ENCODE data around the gene RFESD.
"Not testable (repeated sequence)": the region's sequence is repeated elsewhere in the genome, so short reads cannot be mapped to it uniquely, and the experiment has no call there.

Gene RFESD

DNA sequence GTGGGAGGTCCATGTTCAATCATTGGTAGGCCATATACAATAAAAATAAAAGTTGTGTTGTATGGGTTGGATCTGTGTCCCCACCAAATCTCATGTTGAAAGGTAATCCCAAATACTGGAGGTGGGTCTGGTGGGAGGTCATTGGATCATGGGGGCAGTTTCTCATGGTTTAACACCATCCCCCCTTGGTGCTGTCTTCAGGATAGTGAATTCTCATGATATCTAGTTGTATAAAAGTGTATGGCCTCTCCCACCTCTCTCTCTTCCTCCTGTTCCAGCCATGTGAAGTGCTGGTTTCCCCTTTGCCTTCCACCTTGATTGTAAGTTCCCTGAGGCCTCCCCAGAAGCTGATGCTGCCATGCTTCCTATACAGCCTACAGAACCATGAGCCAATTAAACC, 21.1 kb downstream of the RFESD start:
- no peak for DNase-seq

DNA sequence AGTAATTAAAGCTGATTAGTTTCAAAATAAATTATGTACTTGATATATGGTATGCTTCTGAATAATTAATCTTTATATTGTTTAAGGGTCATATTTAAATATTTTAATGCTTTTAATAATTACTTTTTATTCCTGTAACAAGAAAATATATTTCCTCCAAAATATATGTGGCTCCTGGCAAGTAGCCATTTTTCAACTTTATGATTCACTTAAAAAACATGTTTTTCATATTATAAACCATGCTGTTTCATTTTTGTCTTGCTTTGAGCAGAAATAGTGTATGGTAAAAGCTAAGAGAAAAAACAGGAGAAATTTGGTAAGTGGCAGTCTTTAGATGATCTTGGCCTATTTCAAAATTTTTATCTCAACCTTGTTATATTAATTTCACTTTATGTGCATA, 21.6 kb downstream of the RFESD start:
- DNase-seq, result no peak

DNA sequence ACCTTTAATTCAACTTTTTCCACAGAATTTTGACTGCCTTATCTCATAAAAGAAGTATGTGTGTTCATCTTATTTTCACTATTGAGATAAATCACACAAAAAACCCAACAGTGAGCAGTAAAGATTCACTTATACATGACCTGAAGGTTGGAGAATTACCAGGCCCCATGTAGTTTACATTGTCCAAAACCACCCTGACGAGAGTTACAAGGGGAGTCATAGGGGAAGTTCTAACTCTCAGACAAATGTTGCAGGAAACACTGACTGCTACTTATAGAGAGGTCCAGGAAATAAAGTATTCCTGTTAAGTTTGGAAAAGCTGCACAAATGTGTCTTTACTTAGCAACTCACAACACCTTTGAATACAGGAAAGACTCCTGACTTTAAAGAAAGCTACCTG, 22.2 kb downstream of the RFESD start:
- no peak for DNase-seq

DNA sequence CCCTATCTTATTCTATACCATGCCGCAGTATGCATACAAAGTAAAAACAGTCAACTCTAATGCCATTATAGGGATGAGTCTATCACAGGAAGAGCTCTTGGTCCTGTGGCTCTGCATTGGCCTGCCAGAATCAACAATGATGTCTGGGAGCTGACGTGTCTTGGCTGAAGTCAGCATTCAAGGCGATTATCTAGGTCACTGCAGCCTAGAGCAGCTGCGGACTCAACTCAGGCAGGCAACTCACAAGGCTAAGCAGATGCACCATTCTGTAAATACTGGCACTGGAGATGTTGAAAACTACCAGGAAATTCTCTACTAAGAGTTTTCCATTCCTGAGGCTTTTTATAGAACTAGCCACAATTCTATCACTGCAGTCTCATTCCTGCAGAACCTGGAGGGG, 23.0 kb downstream of the RFESD start:
- peak; percentile 87 for DNase-seq

- DNase-seq, result no peak
Observed at GRCh38 chr5:95669985-95670384, 23.4 kb downstream of the RFESD start.

GRCh38 chr5:95670568-95670967, 24.0 kb downstream of the RFESD start:
- DNase-seq, result no peak

DNA sequence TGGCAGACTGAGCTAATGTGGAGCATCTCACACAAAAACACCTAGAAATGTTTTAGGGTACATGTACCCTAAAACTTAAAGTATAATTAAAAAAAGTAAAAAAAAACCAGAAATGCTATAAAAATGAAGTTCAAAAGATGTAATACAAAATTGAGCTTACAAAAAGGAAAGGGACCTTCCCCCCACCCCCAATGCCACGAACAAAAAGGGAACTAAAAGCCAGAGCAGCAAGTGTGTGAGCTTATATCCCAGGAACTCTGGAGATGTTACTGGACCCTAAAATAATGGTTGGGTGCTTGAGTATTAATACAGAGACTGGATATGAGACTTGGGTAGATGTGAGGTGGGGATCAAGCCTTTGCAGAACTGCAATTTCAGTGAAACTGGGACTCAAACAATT, 25.2 kb downstream of the RFESD start:
- no peak for DNase-seq

DNA sequence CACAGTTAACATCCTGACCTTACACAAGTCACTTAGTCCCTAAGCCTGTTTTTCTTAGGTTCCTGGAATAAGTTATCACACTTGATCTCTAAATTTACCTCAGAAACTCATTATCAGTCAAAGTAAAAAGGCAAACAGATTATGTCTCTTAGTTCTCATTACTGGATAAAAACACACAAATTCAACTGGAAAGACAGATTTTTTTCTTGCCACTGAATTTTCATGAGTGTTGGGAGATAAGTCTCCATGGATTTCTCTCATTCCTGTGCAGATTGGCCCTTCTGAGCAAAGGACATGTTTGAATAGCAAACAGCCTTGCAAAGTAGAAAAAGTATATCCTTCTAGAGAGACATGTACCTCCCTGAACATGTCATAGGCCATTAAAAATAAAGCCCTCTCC, 26.1 kb downstream of the RFESD start:
- DNase-seq, result peak; percentile 31

- peak; percentile 41 for DNase-seq
Observed at GRCh38 chr5:95673081-95673480, 26.5 kb downstream of the RFESD start.

DNA sequence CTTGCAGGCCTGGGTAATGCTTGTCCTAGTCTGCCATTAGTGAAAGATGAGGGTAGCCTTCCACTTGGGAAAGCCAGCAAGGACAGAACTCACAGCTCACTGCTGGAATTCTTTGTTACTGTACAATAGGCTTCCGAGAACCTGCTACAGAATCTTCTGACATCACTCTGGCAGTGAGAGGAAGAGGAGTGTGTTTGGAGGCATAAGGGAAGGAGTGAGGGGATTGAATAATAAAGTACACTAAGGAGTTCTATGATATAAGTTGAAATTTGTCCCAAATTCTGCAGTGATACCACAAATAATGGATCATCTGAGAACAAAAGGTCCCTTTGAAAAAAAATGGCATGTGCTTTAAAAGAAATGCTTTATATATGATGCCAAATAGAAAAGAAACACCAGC, 36.3 kb downstream of the RFESD start, which contains the start of gene SPATA9:
Gene SPATA9, minus strand, starts transcription at position 101 of the 400 bp plus-strand sequence. CDS start 137 bp downstream, outside the sequence.
- no peak for DNase-seq

DNA sequence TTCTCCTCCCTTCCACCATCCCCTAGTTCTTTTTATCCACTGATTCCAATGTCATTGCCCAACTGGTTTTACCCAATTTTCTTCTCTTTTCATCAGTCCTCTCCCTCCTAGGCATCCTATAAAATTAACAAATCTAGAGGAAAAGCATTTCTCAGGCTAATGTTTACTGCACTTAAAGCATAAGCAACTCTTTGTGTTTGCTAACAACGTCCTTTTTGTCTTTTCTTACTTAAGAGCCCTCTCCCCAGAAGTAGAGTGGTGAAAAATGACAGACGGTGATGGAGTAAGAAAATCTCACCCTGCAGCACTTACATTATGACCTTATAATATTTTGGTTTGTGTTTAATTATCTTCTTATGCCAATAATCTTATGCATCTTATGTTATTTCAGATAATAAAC, 37.8 kb downstream of the RFESD start:
- no peak for DNase-seq

DNA sequence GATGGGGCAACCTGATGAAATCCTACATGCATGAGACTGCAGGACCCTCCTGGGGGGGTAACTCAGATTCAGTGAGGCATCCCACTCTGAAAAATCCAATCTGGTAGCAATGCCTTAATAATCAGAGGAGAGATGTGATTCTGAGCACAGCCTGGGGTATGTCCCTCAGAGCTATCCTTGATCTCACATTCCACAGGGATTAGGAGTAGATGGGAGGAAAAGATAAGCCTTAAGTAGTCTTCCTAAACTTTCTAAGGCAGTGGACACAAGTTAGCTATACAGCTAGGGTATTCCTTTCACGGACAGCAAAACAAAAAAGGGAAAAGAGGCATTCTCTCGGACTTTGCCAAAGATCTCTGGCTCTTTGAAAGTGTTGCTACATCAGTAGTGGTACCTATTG, 40.1 kb downstream of the RFESD start:
- DNase-seq, result no peak

- DNase-seq, result no peak
Observed at GRCh38 chr5:95689680-95690079, 43.1 kb downstream of the RFESD start.

DNA sequence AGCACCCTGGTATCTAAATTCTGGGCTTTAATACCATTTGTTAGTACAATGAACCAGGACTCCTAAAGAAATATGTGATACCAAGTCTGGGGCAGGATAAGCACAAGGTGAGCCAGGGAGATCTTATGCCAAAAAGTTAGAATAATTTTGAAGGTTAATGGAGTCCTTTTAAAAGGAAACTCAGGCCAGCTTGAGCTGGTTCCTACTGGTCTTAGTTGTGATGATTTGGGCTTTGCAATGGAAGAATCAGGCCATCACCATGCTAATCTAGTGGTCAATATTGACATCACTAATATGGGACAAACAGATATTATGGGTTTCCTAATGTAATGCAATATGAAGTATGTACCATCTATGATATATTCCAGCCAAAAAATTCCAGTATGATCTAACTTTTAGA, 43.8 kb downstream of the RFESD start:
- DNase-seq, result no peak

GRCh38 chr5:95697781-95698681, 51.5 kb downstream of the RFESD start:
- peak; percentile 13 for DNase-seq

DNA sequence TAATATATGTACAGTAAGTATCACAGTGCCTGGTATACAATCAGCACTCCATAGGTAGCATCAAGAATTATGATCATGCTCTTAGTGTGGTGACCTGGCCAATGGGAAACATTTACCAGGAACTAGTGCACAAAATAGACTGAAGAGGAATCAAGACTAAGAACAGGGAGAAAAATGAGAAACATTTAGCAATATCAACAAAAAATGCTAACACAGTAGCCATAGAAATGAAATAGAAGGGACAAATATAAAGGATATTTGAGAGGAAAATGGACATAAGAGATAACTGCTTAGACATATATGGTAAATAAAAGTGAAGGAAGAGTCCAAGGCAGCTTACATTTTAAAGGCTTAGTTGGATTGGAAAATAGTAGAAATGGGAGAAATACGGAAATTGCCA, 52.8 kb downstream of the RFESD start:
- no peak for DNase-seq

DNA sequence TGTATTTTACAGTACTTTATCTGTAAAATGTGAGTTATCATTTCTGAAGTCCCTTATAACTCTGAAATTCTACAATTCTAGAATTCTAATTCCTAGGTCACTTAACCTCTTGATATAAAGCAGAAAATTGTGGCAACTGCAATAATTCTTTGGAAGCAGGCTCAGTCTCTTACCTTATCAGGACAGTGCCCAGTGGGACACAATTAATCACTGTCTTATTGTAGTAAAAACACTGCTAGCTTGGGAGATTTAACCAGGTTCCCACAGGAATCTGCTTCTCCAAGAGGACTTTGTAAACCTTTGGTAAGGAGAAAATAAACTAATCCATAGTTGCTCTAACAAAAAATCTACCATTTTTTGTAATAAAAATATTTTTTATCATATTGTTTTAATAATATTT, 54.5 kb downstream of the RFESD start:
- no peak for DNase-seq

DNA sequence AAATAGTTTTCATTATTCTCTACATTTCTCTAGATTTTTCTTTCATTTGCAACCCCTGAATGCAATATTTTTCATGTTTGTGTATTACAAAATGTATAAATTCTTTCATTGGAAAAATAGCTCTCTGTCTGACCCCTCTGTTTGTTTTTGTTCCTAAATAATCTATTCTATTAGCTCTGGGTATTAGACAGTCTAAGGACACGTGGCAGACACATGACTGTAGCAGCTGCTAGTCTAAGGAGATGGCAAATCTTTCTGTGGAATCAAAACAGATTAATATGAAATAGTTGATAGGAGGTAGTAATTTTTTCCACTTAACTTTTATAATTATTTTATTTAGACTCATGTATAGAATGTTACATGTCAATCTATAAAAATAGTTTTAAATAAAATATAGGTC, 57.6 kb downstream of the RFESD start:
- peak; percentile 12 for DNase-seq

DNA sequence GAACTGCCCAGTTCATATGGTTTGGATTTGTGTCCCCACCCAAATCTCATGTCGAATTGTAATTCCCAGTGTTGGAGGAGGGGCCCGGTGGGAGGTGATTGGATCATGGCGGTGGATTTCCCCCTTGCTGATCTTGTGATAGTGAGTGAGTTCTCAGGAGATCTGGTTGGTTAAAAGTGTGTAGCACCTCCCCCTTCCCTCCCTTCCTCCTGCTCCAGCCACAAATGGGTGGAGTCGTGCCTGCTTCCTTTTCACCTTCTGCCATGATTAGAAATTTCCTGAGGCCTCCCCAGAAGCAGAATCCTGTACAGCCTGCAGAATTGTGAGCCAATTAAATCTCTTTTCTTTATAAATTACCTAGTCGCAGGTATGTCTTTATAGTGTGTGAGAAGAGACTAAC, 59.6 kb downstream of the RFESD start:
- not testable (repeated sequence) for DNase-seq

DNA sequence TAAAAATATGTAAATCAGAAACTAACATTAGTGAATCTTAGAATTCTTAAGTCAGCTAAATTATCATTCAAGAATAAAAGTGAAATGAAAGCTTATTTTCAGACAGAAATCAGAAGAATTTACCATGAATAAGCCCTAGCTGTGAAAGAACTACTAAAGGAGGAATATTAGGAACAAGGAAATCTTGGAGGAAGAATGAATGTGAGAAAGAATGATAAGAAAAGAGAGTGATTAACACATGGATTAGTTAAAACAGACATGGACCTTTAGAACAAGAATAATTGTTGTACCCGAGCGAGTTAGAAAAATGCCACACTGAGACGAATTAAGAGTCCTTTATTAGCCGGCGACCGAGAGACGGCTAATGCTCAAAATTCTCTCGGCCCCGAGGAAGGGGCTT, 60.5 kb downstream of the RFESD start:
- DNase-seq, result no peak

Data from eye (tissue), 1 donor.